ENCODE data around the gene PRKAR2A. TPM values are rescaled to one million over a fixed set of nuclear protein-coding genes. Genes with fewer than 3 reads are reported as not detected.
A peak's percentile ranks its signal among the peaks of the same experiment; 100 is the strongest.
"Not testable (repeated sequence)": the region's sequence is repeated elsewhere in the genome, so short reads cannot be mapped to it uniquely, and the experiment has no call there.

The PRKAR2A gene
- total RNA-seq, 1 donor from 2014 or later = 35.6 TPM

DNA sequence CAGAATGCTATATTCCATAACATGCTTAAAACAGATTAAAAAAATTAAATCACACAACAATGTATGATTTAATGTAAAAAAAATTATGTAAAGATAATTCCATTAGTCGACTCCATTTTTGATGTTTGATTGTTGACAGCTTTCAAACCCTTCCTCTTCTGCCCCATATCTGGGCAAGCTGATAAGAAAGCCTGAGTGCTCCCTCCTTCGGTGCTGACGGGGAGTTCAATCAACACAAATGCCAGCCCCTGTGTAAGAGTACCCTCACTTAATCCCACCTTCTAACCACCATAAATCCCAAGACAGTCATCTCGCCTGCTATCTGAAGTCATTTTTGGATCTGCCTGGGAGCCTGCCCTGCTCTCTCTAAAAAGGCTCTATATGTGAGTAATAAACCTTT is 70.8 kb downstream of the PRKAR2A start:
- no peak for DNase-seq

DNA sequence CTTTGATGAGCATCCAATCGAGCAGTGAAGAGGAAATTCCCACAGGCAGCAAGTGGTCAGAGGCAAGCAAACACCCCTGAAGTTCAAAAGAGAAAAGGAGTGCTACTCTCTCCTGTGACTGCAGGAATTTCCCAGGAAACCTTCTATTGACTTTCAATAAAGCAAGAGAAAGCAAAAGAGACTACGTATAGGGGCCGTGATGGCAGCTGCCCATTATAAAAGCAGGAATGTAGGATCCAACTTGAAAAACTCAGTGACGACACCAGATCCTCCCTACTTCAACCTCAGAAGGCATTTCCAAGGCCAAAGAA is 77.5 kb downstream of the PRKAR2A start:
- no peak for DNase-seq

DNA sequence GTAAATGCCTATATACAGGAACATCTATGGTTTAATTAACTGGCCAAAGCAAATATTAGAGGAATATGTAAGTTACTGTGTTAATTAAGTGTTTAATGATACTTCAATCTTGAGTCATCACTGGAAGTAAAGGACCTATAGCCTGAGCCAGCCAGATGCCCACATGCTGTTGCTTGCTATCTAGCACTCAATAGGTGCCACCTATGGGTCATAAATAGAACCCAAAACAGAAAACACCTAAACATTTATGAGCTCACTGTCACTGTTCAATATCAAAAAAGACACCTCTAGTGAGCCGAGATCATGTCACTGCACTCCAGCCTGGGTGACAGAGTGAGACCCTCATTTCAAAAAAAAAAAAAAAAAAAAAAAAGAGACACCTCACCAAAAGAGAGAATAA is 82.3 kb downstream of the PRKAR2A start:
- DNase-seq = peak; percentile 30

DNA sequence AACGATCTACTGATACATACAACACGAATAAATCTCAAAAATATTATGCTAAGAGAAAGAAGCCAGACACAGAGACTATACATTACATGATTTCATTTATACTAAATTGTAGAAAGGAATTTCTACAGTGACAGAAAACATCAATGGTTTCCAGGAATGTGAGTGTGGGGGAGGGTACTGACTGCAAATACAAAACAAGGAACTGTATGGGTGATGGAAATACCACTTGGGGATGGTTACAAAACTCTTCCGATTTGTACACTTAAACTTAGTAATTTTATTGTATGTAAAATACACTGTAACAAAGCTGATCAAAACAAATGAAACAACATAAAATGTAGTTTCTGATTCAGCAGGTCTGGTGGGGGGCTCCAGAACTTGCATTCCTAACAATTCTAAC is 84.9 kb downstream of the PRKAR2A start:
- no peak for DNase-seq

DNA sequence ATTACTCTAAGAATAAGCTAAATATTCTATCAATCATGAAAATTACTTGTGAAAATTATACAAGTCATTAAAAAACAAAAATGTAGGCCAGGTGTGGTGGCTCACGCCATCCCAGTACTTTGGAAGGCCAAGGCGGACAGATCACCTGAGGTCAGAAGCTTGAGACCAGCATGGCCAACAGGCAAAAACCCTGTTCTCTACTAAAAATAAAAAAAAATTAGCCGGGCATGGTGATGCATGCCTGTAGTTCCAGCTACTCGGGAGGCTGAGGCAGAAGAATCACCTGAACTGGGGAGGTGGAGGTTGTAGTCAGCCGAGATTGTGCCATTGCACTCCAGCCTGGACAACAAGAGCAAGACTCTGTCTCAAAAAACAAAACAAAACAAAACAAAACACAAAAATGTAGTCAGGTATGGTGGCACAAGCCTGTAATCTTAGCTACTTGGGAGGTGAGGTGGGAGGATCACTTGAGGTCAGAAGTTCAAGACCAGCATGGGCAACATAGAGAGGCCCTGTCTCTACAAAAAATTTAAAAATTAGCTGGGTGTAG is 87.6 kb downstream of the PRKAR2A start:
- DNase-seq = not testable (repeated sequence)

DNA sequence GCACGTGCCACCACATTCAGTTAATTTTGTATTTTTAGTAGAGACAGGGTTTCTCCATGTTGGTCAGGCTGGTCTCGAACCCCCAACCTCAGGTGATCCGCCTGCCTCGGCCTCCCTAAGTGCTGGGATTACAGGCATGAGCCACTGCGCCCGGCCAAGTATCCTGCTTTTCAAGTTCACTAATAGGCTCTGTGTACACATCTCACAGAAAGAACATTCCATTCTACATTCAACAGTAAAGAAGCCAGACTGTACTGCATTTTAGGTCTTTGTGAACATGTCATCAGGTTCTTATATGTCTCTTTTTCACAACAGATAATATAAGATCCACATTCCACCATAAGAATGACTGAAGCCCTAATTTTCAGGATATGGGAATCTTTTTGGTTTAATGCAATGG is 88.1 kb downstream of the PRKAR2A start:
- DNase-seq = not testable (repeated sequence)

DNA sequence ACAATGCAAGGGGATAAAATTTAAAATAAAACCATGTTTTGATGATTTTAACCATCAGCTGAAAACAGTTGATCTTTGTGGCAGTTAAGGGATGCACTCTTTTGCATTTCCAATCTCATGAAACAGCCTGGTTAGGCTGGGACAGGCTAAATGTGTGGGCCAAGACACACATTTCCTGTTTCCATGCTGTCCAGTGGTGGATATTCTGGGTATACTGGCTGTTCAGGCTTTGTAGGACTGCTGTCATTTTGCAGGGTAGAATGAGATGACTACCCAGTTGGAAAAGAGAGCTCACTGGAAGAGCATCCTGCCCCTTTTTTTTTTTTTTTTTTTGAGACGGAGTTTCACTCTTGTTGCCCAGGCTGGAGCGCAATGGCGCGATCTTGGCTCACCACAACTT is 88.6 kb downstream of the PRKAR2A start:
- DNase-seq = no peak

DNA sequence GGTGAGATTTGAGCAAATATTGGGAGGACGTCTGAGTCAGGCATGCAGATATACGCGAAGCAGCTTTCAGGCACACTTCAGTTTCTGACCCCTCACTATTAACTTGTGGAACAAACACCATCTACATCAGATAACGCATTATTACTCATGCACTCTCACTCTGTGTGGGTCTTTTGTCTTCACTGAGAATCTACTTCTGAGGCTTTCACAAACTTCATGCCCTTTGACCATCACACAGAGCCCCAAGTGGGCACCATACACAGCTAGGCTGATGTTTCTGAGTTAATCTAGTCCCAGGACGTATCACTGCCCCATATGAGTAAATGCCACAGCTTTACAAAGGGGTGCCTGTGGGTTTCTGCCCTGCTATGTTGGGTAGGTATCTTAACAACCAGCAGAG is 91.0 kb downstream of the PRKAR2A start:
- no peak for DNase-seq

DNA sequence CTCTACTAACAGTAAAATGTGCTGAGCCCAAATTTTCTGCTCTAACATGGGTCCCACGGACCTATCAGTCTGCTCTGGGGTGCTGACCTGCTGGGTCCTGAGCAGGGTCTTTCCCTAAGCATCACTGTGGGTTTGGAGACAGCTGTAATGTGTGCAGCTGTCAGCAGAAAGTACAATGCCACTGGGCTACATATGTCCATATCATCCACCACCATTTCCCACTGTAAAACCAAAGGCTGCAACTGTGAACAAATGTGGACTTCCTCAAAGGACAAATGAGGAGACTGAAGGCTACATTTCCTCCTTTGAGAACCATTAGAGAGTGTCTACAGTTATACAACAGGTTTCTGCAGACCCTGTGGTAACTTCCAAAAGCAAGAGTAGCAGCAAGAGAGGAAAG is 96.8 kb downstream of the PRKAR2A start:
- no peak for DNase-seq

DNA sequence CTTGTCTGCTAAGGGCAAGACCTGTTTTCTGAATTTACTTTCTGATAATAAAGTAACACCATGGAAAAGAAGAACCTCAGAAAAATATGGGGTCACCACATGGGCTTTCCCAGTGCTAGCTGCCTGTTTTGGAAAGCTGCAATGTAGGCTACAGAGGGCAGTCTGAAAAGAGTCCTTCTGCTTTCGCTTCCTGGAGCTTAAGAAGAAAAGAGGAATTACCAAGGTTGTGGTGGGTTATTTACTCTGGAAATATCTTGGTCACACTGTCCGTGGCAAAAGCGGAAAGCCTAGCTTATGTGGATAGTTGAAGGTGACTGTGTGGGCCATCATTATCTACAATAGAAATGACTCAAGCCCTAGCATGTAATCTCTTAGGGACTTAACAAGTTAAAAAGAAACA is 98.9 kb downstream of the PRKAR2A start:
- no peak for DNase-seq

DNA sequence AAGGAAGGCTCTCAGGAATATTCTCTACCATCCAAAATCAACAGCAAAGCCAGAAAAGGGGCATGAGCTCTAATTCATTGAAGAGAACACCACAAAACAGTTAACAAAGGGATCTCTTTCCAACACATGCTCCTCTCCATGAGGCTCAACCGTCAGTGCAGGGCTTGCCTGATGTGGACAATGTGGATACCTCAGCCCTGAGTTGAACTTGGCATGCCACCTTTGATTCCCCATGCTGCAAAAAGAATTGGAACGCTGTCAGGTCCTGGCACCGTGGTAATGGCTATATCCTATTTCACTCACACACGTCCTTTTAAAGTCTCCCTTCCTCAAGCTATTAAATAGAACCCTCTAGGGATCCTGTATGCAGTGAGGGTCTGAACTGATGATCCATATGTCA is 100.0 kb downstream of the PRKAR2A start:
- DNase-seq = no peak

DNA sequence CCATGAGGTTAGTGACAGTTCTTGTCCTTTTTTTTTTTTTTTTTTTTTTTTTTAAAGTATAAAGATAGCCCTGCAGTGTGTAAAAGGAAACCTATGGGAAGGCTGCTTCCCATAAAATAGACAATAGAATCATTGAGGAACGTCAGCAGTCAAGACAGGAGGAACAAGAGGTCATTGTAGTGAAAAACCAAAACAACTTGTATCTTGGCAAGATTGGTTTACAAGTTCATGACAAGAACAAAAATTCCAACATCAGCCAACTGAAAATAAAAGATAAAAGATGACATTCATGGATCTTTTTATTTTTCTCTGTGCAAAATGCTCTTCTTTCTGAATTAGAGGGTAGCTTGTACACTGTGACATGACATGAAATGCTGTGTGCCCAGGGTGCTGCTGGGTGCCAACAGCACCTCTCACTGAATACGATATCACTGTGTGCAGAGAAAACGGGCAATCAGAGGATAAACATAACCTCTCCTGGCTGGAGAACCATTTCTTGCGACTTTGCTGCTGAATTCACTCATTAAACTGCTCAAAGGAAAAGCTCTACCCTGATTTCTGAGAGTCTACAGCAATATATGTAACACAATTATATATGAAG is 100.6 kb downstream of the PRKAR2A start:
- DNase-seq = peak; percentile 41

DNA sequence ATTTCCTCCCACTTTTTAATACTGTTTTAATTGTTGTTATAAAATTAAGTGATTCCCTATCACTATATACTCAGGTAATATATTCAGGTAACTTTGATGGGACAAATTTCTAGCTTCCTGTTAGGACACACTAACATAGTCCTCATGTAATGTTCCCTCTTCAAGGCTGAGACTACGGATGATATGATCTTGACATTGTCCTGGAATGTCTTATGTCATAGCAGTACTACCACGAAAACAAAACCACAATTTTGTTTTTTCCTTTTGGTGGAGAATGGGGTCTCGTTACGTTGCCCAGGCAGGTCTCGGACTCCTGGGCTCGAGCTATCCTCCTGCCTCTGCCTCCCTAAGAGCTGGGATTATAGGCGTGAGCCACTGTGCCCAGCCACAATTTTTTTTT is 103.9 kb downstream of the PRKAR2A start:
- no peak for DNase-seq

DNA sequence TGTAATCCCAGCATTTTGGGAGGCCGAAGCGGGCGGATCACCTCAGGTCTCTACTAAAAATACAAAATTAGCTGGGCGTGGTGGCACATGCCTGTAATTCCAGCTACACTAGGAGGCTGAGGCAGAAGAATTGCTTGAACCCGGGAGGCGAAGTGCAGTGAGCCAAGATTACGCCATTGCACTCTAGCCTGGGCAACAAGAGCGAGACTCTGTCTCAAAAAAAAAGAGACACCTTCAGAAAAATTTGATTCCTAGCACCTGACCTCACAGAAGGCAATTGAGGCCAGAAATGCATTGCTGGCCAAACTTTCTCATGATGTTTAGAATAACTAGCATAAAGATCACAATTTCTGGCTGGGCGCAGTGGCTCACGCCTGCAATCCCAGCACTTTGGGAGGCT is 106.4 kb downstream of the PRKAR2A start:
- DNase-seq = not testable (repeated sequence)

DNA sequence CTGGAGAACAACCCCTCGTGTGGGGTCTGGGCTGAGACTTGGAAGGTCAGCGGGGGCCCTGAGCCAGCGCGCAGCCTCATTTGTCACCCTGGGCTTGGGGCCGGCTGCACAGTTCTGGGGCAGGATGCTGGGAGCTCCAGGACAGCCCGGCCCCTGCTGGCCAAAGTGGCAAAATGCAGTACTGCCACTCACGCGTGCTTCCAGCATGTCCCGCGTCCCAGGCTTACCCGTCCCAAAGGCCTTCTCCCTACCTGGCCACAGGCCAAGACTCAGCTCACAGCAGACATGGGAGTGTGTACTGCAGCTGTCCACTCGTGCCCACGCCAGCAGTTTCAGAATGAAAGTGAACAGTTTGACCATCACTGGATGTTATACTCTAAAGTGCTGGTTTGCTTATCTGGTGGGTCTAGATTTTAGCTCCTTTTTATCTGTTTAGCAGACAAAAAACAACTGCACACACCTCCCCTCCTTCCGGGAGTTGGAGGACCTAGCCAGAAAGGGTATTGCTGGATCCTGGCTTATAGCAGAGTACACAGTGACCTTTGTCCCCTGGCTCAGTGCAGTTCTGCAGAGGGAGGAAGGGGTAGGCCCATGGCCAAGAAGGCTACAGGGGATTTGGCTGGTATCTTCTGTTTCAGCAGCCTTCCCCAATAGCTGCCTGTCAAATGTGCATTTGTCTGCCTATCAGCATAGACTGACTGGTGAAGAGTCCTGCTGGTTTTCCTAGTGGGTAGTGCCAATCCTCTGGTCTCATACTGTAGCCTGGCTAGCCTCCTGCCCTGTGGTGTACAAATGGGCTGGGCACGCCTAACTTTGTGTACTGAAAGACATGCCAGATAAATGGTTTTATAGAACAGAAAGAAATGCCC is 107.5 kb downstream of the PRKAR2A start:
- peak; percentile 85 for DNase-seq

DNA sequence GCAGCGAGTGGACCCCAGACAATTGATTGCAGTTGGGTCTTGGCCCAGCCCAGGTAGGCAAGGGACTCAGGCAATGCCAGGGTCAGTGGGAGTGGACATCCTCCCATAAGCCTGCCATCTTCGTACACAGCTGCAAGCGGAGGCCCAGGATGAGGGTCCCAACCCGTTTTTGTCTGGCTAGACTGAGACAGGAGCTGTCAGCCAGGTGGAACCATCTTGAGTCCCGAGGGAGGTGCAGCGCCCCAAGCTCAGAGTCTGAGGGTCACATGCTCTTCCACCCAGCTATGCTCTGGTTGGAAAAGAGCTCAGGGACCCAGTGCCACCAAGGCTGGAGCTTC is 108.1 kb downstream of the PRKAR2A start:
- DNase-seq = no peak

DNA sequence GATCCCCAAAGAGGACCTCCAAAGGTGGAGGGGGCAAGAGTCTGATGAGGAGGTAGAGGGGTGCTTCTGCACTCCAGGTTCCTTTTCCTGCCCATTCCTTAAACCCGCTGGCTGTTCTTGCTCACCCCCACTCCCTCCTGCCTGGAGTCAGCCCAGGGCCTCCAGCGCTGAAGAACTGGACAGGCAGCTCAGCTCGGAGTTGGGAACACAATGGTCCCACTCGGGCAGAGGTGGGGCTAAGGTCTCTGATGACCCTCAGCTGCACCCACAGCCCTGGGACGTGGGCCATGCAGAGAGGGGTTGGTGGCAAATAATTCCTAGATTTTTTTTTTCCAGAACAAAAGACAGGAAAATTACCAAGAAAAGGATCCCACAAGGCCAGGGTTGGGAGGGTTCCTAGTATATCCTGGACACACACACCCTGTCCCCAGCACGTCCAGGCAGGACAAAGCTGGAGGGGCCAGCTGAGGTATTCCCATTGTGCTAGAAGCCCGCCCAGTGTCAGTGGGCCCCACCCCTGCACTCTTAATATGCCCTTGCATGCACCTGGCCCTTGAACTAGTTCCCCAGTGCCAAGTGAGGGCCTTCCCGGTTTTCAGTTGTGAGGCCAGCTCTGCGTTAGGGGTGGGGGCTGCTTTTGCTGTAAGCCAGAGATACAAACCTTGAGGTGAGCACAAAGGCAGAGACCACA is 108.6 kb downstream of the PRKAR2A start:
- DNase-seq = no peak

DNA sequence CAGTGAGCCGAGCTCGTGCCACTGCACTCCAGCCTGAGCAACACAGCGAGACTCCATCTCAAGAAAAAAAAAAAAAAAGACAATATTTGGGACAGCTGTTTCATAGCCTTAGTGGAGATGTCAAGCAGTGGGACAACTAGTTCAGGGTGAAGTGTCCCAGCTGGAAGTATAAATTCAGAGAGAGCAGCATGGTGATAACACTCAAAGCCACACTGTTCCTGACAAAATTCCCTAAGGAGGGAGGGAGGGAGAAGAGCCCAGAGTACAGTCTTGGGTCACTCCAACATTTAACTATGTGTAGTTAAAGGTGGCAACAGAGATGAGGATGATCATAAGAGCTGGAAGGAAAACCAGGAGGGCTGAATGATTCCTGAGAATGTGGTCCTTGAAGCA is 109.5 kb downstream of the PRKAR2A start:
- DNase-seq = no peak

DNA sequence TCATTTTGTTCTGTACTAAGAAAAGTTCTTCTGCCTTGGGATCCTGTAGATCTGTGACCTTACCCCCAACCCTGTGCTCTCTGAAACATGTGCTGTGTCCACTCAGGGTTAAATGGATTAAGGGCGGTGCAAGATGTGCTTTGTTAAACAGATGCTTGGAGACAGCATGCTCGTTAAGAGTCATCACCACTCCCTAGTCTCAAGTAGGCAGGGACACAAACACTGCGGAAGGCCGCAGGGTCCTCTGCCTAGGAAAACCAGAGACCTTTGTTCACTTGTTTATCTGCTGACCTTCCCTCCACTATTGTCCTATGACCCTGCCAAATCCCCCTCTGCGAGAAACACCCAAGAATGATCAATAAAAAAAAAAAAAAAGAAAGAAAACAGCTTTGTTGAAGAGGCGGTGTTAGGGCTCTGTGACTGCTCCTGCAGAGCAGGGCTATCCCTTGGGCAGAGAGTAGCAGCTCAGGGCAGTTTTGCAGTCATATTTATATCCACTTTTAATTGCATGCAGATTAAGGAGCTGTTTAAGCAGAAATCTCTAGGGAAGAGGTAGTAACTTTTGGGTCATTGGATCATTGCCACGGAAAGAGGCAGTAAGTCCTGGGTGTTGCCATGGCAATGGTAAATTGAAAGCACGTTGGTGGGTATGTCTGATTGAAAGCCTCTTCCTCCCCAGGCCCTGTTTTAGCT is 112.5 kb downstream of the PRKAR2A start:
- not testable (repeated sequence) for DNase-seq

DNA sequence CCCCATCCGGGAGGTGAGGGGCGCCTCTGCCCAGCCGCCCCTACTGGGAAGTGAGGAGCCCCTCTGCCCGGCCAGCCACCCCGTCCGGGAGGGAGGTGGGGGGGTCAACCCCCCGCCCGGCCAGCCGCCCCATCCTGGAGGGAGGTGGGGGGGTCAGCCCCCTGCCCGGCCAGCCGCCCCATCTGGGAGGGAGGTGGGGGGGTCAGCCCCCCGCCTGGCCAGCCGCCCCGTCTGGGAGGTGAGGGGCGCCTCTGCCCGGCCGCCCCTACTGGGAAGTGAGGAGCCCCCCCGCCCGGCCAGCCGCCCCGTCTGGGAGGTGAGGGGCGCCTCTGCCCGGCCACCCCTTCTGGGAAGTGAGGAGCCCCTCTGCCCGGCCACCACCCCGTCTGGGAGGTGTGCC is 113.1 kb downstream of the PRKAR2A start:
- DNase-seq = not testable (repeated sequence)

DNA sequence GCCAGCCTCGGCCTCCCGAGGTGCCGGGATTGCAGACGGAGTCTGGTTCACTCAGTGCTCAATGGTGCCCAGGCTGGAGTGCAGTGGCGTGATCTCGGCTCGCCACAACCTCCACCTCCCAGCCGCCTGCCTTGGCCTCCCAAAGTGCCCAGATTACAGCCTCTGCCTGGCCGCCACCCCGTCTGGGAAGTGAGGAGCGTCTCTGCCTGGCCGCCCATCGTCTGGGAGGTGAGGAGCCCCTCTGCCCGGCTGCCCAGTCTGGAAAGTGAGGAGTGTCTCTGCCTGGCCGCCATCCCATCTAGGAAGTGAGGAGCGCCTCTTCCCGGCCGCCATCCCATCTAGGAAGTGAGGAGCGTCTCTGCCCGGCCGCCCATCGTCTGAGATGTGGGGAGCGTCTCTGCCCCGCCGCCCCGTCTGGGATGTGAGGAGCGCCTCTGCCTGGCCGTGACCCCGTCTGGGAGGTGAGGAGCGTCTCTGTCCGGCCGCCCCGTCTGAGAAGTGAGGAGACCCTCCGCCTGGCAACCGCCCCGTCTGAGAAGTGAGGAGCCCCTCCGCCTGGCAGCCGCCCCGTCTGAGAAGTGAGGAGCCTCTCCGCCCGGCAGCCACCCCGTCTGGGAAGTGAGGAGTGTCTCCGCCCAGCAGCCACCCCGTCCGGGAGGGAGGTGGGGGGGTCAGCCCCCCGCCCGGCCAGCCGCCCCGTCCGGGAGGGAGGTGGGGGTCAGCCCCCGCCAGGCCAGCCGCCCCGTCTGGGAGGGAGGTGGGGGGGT is 113.7 kb downstream of the PRKAR2A start:
- DNase-seq = not testable (repeated sequence)

DNA sequence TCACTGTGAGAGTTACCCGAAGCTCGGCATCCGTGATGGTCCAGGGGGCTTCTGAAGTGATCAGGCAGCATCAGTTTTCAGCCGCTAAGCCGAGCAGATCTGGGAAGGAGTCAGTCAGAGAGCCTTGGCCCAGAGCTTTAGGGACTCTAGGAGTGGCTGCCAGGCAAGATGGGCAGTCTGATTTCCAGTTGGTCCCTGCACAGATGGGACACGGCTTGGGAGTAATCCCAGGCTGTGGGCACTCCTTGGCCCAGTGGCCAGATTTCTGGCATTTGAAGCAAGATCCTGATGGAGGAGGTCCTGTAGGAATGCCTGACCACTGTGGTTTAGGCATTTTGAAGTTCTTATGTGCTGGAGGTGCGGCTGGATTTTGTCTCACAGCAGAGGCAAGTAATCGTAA is 120.2 kb downstream of the PRKAR2A start:
- DNase-seq = no peak

All from dermis blood vessel endothelial cell (primary cell).